Breast epithelium (tissue), 4 donors: ENCODE measurements around the gene FSTL4. TPM values are rescaled to one million over a fixed set of nuclear protein-coding genes. Genes with fewer than 3 reads are reported as not detected.
A peak's percentile ranks its signal among the peaks of the same experiment; 100 is the strongest.

ENCODE experiments used
- DNase-seq, 2 donors: peaks; one replicate each; pipeline ENCODE4 v3.0.0-alpha.2; 2019; ENCODE audit warnings: low spot score in 2 of 2
- H3K27ac ChIP-seq, 2 donors: fragments of 200-600 bp; sonication (generic) in 1 of 2; one replicate each; pipeline ENCODE4 v1.5.1; 2016 to 2019; ENCODE audit warnings: mild to moderate bottlenecking in 1 of 2
- H3K27me3 ChIP-seq, 2 donors: fragments of 200-600 bp; sonication (generic) in 1 of 2; one replicate each; pipeline versions ENCODE4 v1.5.1 to v1.6.0; 2017 to 2019; ENCODE audit warnings: control low read depth in 1 of 2, mild to moderate bottlenecking in 1 of 2
- H3K36me3 ChIP-seq: fragments of 200-600 bp; one replicate; pipeline ENCODE4 v1.5.1; 2019
- H3K4me1 ChIP-seq, 2 donors: fragments of 200-600 bp; sonication (generic); one replicate each; pipeline ENCODE4 v1.5.1; 2016 to 2019; ENCODE audit warnings: control low read depth in 1 of 2
- H3K4me3 ChIP-seq, 3 donors: fragments of 200-600 bp; sonication (generic); 1 replicate in 2 of 3; 2 replicates in 1 of 3; pipeline ENCODE4 v1.5.1; 2016 to 2019; ENCODE audit warnings: mild to moderate bottlenecking in 3 of 3, moderate library complexity in 2 of 3
- H3K9me3 ChIP-seq, 2 donors: fragments of 200-600 bp; sonication (generic) in 1 of 2; one replicate each; pipeline ENCODE4 v1.5.1; 2016 to 2019; ENCODE audit warnings: control low read depth in 1 of 2
- POLR2A ChIP-seq: fragments of 450-650 bp; IDR thresholded peaks from one replicate; pipeline ENCODE4 v1.6.1; 2016; ENCODE audit warnings: antibody characterized with exemption, mild to moderate bottlenecking, moderate library complexity
- POLR2AphosphoS5 ChIP-seq, 3 donors: sonication (generic); formaldehyde crosslinking; IDR thresholded peaks; one replicate each; pipeline ENCODE4 v1.6.1; 2017; ENCODE audit warnings: antibody characterized with exemption in 3 of 3
- intact Hi-C: fragments of 100-400 bp; cut with DNase I; formaldehyde crosslinking; loops from one replicate; pipeline ENCODE4 v1.15.1; 2023; ENCODE audit warnings: low total_unique reads
- total RNA-seq, 3 donors: library from RNA; depleted of rRNA; stranded (reverse); fragments of >200 nt; gene quantifications; one replicate each; pipeline ENCODE4 v1.1.0, GENCODE V29; 2016
- TF ChIP-seq, protein P1 (sequence below), 3 donors: fragments of 450-650 bp; IDR thresholded peaks; one replicate each; pipeline ENCODE4 v1.5.1; 2016 to 2017; ENCODE audit warnings: antibody characterized with exemption in 3 of 3, mild to moderate bottlenecking in 3 of 3, moderate library complexity in 3 of 3

The FSTL4 gene
- total RNA-seq, 3 donors from 2014 or later, result 0.16 to 0.98 (median 0.88) TPM

- no peak for DNase-seq
- Histone ChIP-seq H3K9me3 (no peaks in the 10 kb centered on the region), H3K27ac (no peak overlapping the region), H3K27me3 (no peaks in the 10 kb centered on the region), H3K4me1 (no peaks in the 10 kb centered on the region), H3K4me3 (no peak overlapping the region), H3K36me3 (no peaks in the 10 kb centered on the region)
- TF ChIP-seq POLR2A (no peak), POLR2AphosphoS5 (IDR thresholded peaks at IDR 0.05) (no peak)
- TF ChIP-seq, protein P1, sequence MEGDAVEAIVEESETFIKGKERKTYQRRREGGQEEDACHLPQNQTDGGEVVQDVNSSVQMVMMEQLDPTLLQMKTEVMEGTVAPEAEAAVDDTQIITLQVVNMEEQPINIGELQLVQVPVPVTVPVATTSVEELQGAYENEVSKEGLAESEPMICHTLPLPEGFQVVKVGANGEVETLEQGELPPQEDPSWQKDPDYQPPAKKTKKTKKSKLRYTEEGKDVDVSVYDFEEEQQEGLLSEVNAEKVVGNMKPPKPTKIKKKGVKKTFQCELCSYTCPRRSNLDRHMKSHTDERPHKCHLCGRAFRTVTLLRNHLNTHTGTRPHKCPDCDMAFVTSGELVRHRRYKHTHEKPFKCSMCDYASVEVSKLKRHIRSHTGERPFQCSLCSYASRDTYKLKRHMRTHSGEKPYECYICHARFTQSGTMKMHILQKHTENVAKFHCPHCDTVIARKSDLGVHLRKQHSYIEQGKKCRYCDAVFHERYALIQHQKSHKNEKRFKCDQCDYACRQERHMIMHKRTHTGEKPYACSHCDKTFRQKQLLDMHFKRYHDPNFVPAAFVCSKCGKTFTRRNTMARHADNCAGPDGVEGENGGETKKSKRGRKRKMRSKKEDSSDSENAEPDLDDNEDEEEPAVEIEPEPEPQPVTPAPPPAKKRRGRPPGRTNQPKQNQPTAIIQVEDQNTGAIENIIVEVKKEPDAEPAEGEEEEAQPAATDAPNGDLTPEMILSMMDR (IDR thresholded peaks at IDR 0.05), result no peak
- intact Hi-C loops, result no loop called here
Observed at GRCh38 chr5:133559960-133560359, 52.4 kb downstream of the FSTL4 start.

DNA sequence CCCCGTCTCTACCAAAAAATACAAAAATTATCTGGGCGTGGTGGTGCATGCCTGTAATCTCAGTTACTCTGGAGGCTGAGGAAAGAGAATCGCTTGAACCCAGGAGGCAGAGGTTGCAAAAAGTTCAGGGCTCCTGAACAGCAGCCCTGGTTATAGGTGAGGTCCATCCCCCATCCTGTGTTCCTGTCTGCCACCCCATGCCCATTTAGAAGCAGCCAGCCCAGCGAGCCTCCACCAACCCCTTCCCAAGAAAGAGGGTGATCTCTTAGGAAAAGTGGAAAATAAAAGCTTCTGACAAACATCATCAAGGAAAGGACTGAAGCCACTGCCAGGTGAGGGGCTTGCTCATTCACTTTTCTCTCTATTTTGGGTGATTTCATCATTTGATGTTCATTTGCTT is 55.8 kb downstream of the FSTL4 start:
- intact Hi-C loops, result no loop called here
- no peak overlapping the region for H3K27ac ChIP-seq
- H3K9me3 ChIP-seq, result no peaks in the 10 kb centered on the region
- H3K27me3 ChIP-seq, result peaks cover 0 to 3% of the 10 kb centered on the region in 2 donors
- no peak overlapping the region for H3K4me3 ChIP-seq
- no peak for DNase-seq
- TF ChIP-seq POLR2AphosphoS5 (IDR thresholded peaks at IDR 0.05) (no peak), POLR2A (no peak)
- TF ChIP-seq, protein P1 (IDR thresholded peaks at IDR 0.05), result no peak
- H3K4me1 ChIP-seq, result no peaks in the 10 kb centered on the region
- no peaks in the 10 kb centered on the region for H3K36me3 ChIP-seq

DNA sequence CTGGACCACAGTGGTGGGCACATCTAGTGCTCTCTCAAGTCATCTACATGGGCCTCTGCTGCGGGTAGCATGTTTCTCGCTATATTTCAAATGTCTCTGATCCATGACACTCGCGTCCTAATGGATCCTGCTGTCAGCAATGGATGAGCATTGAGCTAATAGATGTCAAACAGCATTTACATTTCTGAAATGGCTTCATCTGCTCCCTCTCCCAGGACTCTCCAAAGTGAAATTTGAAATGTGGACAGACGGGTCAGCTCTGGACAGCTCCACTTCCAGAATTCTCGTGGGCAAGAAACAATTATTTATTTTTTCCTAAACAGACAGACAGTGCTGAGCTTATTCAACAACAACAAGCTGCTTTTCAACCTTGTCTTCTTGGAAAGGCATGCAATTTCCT is 58.1 kb downstream of the FSTL4 start:
- Histone ChIP-seq H3K9me3 (no peaks in the 10 kb centered on the region), H3K27ac (no peak overlapping the region), H3K4me1 (no peaks in the 10 kb centered on the region), H3K27me3 (peaks cover 0 to 3% of the 10 kb centered on the region in 2 donors), H3K4me3 (no peak overlapping the region), H3K36me3 (no peaks in the 10 kb centered on the region)
- no peak for DNase-seq
- intact Hi-C loops, result no loop called here
- TF ChIP-seq POLR2A (no peak), POLR2AphosphoS5 (IDR thresholded peaks at IDR 0.05) (no peak)
- TF ChIP-seq, protein P1 (IDR thresholded peaks at IDR 0.05), result no peak

- no peak overlapping the region for H3K4me3 ChIP-seq
- no peaks in the 10 kb centered on the region for H3K36me3 ChIP-seq
- no peak for DNase-seq
- H3K27me3 ChIP-seq, result peaks cover 0 to 3% of the 10 kb centered on the region in 2 donors
- intact Hi-C loops, result no loop called here
- H3K27ac ChIP-seq, result no peak overlapping the region
- no peak for TF ChIP-seq POLR2A
- TF ChIP-seq, protein P1 (IDR thresholded peaks at IDR 0.05), result peak in 2 of 3 donors; percentile 18 to 32
- H3K4me1 ChIP-seq, result no peaks in the 10 kb centered on the region
- no peaks in the 10 kb centered on the region for H3K9me3 ChIP-seq
Observed at GRCh38 chr5:133552925-133553525, 59.3 kb downstream of the FSTL4 start.

- Histone ChIP-seq H3K9me3 (no peaks in the 10 kb centered on the region), H3K27ac (no peak overlapping the region), H3K4me1 (no peaks in the 10 kb centered on the region), H3K27me3 (no peaks in the 10 kb centered on the region), H3K36me3 (no peaks in the 10 kb centered on the region), H3K4me3 (no peak overlapping the region)
- DNase-seq, result no peak
- intact Hi-C loops, result no loop called here
- TF ChIP-seq, protein P1 (IDR thresholded peaks at IDR 0.05), result no peak
- no peak for TF ChIP-seq POLR2AphosphoS5 (IDR thresholded peaks at IDR 0.05)
- TF ChIP-seq POLR2A, result no peak
Observed at GRCh38 chr5:133546500-133546899, 65.8 kb downstream of the FSTL4 start.
